ENCODE data around the gene DNAH8. TPM values are rescaled to one million over a fixed set of nuclear protein-coding genes. Genes with fewer than 3 reads are reported as not detected.

DNAH8 gene
- polyA plus RNA-seq, 1 of the 3 experiments (the other 2 are of a cell fraction) = not detected

GRCh38 chr6:38730140-38730862 is 15.2 kb downstream of the DNAH8 start (continued):
- TF ChIP-seq USF1 (IDR thresholded peaks at IDR 0.05; ENCODE audit: borderline replicate concordance, low read depth) (no peak), RFX5 (IDR thresholded peaks at IDR 0.05; ENCODE audit: low read length) (no peak), FOSL2 (IDR thresholded peaks at IDR 0.05; ENCODE audit: borderline replicate concordance, low read depth) (no peak), TAF1 (IDR thresholded peaks at IDR 0.05; ENCODE audit: borderline replicate concordance, low read depth, low read length) (no peak), NRF1 (IDR thresholded peaks at IDR 0.05; ENCODE audit: low read depth, low read length) (no peak), PBX3 (IDR thresholded peaks at IDR 0.05) (no peak), MAX (IDR thresholded peaks at IDR 0.05; ENCODE audit: low read depth) (no peak), TCF12 (IDR thresholded peaks at IDR 0.05) (no peak), YY1 (IDR thresholded peaks at IDR 0.05; ENCODE audit: low read depth) (no peak), REST (IDR thresholded peaks at IDR 0.05; ENCODE audit: low read depth, low read length) (no peak), EZH2phosphoT487 (IDR thresholded peaks at IDR 0.05; ENCODE audit: borderline replicate concordance, low read depth) (no peak), TEAD4 (IDR thresholded peaks at IDR 0.05; ENCODE audit: borderline replicate concordance, insufficient read depth) (no peak), MXI1 (IDR thresholded peaks at IDR 0.05; ENCODE audit: low read depth, low read length) (peak; percentile 49; the same call in 1 of the 2 replicates), SMC3 (IDR thresholded peaks at IDR 0.05; ENCODE audit: low read depth, low read length) (no peak), USF2 (IDR thresholded peaks at IDR 0.05; ENCODE audit: borderline replicate concordance, low read depth, low read length) (no peak), CHD2 (IDR thresholded peaks at IDR 0.05; ENCODE audit: low read length, partially characterized antibody) (peak; percentile 20), MEF2A (IDR thresholded peaks at IDR 0.05; ENCODE audit: borderline replicate concordance, low read depth) (no peak), NFIC (IDR thresholded peaks at IDR 0.05; ENCODE audit: borderline replicate concordance) (no peak), POLR2AphosphoS5 (IDR thresholded peaks at IDR 0.05; ENCODE audit: low read depth, low read length) (no peak), SIN3A (IDR thresholded peaks at IDR 0.05; ENCODE audit: borderline replicate concordance, low read depth, low read length) (no peak), GATA2 (CRISPR knock-in tag; IDR thresholded peaks at IDR 0.05) (peak; percentile 92), RXRA (IDR thresholded peaks at IDR 0.05; ENCODE audit: borderline replicate concordance, low read depth) (no peak), EP300 (IDR thresholded peaks at IDR 0.05; ENCODE audit: borderline replicate concordance in 1 of 2, low read depth in 1 of 2, low read length in 1 of 2) (peak; percentile 16 to 81; a peak in 2 of 4 replicates), FOXJ3 (CRISPR knock-in tag; IDR thresholded peaks at IDR 0.05) (peak; percentile 7; the same call in 1 of the 2 replicates), JUND (IDR thresholded peaks at IDR 0.05) (no peak), ELF1 (IDR thresholded peaks at IDR 0.05) (no peak)
